T-helper 1 cell (primary cell): ENCODE results near the gene GSX2.
"Not testable (repeated sequence)": the region's sequence is repeated elsewhere in the genome, so short reads cannot be mapped to it uniquely, and the experiment has no call there.

ENCODE experiments used
- DNase-seq, 5 donors: peaks; one replicate each; pipeline ENCODE4 v3.0.0-alpha.2; 2012 to 2020
- total RNA-seq, 4 donors: gene quantifications; one replicate each; lab custom pipeline; 2026; lab: John Stamatoyannopoulos, UW

Gene GSX2
- 0 reads per million in 4 donors for total RNA-seq

DNA sequence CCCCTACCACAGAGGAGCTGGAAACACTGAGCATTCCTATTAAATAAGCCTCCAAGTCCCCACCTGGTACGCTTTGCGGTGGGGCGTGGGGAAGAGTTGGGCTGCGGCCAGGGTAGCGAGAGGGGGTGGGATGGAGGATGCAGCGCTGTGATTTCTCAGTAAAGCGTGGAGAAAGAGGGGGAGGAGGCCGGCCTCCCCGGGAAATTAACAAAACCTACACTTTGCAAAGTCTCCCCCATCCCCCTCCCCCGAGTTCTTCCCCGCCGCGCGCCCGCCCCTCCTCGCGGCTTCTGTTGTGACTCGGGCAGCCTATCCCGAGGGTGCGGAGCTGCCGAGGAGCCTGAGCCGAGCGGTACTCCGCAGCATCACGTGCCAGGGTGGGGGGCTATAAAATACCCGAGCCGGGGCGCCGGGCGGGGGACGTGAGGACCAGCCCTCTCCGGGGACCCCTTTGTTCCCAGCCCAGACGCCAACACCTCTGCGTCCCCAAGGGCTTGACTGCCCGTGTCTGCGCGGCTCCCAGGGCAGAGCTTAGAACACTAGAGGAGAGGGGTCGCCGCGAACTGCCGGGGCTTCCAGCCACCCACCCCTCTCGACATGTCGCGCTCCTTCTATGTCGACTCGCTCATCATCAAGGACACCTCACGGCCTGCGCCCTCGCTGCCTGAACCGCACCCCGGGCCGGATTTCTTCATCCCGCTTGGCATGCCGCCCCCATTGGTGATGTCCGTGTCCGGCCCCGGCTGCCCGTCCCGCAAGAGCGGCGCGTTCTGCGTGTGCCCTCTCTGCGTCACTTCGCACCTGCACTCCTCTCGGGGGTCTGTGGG is at the start of gene GSX2:
Gene GSX2 (plus strand): TSS at position 416 of the 827 bp plus-strand sequence. CDS start 182 bp downstream, at position 598.
- DNase-seq = no peak

DNA sequence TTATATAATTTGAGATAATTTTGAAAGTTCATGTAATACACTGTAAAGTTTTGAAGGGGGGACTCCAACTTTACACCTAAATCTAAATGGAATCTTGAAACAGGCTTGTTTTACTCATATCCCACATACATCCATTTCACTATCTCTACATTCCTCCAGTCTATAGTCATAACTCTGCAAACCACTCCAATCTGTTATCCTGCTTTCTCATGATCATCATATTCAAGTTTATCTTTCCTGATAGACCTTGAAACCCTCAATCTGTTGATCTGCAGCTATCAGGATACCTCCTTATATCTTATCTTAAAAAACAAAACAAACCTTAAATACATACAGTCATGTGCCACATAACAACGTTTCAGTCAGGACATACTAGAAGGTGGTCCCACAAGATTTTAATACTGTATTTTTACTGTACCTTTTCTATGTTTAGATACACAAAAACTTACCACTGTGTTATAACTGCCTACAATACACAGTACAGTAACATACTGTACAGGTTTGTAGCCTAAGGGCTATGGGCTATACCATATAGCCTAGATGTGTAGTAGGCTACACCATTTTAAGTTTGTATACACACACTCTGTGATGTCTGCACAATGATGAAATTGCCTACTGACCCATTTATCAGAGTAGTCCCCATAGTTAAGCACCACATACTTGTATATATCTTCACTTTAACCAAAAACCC is 49.6 kb upstream of the GSX2 start:
- no peak for DNase-seq

DNA sequence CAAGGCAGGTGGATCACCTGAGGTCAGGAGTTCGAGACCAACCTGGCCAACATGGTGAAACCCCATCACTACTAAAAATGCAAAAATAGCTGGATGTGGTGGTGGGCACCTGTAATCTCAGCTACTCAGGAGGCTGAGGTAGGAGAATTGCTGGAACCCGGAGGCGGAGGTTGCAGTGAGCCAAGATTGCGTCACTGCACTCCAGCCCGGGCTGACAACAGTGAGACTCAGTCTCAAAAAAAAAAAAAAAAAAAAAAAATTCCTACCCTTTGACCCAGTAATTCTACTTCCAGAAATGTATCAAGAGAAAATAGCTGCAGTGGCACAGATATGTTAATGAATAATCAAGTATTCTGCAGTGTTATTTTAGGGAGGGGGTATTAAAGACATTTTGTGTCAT is 46.6 kb upstream of the GSX2 start:
- not testable (repeated sequence) for DNase-seq

DNA sequence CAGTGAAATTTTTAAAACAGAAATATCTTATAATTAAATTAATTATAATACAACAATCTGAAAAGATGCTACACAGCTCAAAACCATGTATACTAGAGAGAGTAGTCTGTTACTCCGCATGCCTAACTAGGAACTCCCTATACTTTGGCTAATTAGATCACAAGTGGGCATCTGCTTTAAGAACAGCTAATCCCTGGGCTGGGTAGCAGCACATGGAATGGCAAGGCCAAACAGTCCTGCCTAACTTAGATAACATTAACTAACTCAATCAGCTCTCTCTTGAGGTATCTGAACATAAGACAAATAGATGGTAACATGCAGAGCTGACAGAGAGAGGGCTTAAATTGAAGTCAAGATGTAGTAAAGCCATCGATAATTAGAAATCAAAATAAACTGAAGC is 45.5 kb upstream of the GSX2 start:
- no peak for DNase-seq

DNA sequence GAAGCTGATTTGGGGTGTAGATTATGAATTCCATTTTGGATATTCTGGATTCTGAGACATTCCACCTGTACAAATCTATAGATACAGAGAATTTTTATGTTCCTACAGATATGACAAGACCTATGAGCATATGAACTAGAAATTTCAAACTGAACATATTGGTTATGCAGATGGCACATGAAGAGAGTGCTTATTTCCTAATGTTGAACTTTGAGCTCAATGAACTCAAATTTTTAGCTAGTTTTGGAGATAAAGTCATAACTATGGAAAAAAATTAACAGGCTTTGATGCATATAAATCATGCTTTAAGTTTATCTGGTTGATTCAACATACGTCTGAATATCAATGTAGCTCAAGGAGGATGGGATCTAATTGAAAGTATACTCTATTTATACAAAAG is 44.5 kb upstream of the GSX2 start:
- no peak for DNase-seq

DNA sequence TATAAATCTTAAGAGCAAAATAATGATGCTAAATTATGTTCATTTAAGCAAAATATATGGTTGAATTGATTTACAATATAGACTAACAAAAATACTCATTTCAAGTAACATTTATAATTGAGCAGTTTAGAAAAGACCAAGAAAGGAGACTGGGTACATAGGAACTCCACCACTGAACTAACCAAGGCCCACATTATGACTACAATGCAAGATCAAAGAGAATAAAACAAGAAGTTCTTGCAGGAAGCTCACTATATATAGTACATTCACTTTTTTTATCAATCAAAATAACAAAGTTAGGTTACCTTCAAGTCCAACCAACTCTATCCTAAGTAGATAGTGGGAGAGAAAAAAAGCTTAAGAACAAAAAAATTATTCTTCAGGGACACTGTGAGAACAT is 43.6 kb upstream of the GSX2 start:
- no peak for DNase-seq

DNA sequence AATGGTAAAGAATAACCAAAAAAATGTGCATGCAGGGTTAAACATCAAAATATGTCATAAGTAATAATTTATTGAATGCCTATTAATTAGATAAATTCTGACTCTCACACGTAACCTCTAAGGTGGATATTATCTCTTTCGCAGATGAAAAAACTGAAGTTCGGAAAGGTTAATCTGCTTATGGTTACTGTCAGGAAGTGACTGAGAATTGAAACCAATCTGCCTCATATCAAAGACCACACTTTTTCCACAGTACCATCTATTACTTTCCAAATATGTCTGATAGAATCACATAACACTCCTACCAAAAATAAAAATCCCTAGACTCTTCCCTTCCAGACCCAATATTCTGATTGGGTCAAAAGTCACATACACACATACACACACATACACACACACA is 41.8 kb upstream of the GSX2 start:
- peak in 1 of 5 donors; percentile 12 for DNase-seq

DNA sequence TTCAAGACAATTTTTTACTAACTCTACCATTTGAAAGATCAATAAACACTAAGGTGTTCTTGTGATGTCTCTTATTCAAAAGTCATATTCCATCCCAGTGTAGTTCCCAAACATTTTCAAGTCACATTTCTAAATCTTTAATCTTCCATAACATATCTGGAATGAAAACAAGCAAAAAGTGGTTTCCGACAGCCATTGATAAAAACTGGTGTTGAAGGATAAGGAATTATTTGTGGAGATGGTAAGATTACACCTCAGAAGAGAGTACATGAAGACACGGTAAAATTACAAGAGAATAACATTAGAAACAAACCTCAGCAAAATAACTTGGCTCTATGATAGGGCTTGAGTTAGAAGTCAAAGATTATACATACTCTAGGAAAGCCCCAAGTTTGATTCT is 39.8 kb upstream of the GSX2 start:
- DNase-seq = no peak

DNA sequence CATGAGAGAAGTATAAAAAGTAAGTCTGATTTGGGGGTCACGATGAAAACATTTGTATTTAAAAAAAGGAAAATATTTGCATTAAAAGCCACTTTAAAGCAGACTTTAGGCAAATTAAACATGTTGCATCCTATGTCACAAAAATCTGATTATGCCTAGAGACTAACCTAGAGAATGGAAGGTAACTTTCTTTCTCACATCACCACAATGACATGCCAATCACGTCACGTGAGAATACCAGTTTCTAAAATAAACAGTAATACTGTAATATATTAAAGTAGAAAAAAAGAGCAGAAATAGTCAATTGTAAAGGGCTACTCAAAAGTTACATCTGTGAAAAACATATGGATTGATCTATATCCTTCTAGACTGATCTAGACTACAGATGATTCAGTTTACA is 38.9 kb upstream of the GSX2 start:
- no peak for DNase-seq

DNA sequence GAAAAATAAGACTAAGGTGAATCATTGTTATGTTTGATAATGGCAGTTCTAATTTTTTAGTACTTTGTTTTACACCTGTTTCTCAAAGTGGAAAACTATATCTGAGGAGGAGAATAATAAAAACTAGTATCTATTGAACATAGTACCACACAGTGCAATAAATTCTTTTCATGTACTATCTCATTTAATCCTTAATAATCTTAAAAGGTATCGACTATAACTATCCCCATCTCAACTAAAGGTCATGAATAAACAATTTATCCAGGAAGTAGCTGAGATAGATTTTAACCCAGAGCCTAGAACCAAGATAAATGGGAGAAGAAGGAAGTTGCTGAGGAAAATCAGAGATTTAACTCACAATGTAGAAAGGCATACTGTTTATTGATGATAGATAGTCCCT is 38.1 kb upstream of the GSX2 start:
- no peak for DNase-seq

DNA sequence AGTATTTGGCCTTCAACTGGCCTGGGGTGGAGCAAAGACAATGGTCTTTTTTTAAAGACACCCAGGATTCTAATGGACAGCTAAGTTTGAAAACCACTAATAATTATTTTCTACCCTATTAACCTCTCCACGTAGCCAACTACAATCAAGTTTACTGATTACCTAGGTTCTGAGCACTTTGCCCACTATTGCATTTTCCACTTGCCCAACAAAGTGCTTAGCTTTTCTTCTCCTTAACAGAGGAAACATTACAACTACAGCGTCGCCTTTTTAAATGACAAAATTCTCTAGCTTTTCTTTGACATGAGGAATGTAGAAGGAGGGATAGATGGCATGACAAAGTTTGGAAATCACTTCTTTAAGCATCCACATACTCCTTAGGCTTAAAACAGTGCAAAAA is 37.6 kb upstream of the GSX2 start:
- DNase-seq = no peak

DNA sequence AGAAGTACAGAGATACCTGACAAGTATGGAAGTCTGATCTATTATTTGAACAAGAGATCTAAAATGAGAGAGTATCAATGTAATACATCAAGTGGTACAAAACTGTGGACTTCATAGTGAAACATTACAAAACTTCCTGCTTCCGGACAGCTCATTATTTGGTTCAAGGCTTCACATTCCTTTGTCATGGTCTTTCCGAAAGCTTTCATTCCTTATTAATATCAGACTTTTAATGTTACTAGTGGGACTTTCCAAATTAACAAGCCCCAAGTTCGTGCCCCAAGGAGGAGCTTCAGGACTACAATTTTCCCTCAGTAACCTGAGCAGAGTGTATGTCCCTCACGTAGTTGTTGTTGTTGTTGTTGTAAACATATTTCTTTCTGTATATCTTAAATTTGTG is 36.7 kb upstream of the GSX2 start:
- peak in 1 of 5 donors; percentile 10 for DNase-seq

DNA sequence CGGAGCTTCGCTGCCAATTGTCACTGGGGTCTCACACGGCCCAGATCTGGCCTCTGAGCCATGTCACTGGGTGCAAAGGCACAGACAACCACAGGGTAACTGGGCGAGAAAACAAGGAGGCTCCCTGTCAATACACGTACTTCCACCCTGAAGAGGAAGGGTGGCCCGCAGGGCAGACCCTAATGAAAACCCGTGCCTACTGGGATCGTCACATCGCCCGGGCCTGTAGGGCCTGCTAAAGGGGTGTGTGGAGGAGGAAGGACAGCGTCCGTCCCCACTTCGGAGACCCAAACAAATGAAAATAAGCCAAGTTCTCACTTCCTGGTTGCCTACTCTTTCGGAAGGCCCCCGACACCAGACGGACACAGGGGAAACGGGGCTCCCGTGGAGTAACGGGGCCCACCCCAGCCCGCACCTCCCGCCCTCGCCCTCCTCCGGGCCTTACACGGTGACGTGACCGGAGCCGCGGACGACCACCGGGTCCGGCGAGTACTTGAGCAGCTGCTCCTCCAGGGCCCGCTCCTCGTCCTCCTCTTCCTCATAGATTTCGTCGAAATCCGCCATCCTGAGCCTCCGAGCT is 36.1 kb upstream of the GSX2 start:
- peak in 3 of 5 donors; percentile 17 to 31 (median 30) for DNase-seq

DNA sequence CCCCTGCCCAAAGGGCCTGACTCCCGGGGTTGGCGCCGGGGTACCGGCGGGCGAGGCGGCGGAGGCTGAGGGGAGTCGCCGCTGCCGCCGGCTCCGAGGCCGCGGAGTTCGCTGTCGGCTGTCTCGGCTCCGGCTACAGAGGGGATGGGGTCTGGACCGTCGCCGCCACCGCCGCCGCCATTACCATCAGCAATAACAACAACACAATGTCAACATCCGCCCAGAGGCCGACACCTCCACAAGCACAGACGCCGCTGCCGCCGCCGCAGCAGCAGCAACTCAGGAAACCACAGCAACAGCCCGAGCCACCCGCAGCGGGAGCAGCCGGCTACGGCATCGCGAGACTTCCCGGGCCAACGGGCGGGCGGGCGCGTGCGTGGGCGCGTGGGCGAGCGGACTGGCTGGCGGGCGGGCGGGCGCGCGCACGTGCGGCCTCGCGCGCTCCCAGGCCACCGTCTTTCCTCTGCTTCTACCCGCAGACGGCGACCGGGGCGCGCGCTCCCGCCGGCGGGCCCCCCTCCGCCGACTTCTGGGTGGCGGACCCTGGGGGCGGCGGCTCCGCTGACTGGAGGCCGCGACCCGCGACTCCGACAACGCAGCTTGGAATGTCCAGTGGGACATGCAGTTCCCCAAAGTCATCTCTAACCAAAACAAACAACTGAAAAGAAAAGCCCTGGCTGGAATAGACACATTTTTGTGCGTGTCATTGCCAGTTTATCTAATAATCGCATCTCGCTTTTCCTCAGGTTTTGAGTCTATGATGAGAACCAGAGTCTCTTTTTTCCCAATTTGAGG is 35.4 kb upstream of the GSX2 start, which contains the start of gene CHIC2:
Gene CHIC2 (minus strand): TSS at position 289 of the 795 bp plus-strand sequence. CDS start 305 bp downstream, outside the sequence.
- peak; percentile 93 to 98 (median 95) for DNase-seq

DNA sequence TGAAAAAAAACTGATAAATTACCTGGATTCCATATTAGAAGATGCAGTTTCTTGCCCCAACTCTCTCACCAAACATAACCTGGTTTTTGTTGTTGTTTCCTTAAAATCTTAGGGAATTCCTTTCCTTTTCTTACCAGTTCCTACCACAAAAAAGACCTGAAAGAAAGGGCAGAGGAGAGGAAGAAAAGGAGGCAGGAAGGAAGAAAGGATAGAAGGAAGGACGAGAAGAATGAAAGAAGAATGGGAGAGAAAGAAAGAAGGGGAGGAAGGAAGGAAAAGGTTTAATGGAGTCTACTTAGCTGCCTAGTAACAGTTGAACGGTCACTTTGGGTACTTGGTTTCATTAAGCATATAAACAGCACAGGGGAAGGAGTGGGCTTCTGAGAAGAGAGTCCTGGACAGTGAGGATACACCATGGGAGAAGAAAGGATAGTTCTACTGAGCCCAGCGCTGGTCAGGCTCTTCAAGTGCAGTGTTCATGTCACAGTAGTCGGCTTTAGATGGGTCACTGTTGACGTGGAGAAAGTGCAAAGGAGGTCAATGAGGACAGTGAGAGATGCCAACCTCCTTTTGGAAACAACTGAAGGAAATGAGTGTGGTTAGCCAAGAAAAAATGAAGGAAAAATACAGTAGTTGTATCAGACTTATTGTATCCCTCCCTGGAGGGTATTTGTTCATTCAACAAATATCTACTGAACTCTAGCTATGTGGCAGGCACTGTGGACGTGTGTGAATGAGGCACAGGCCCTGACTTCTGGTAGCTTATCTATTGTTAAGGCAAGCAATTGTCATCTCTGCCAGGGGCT is 34.5 kb upstream of the GSX2 start:
- DNase-seq = no peak

DNA sequence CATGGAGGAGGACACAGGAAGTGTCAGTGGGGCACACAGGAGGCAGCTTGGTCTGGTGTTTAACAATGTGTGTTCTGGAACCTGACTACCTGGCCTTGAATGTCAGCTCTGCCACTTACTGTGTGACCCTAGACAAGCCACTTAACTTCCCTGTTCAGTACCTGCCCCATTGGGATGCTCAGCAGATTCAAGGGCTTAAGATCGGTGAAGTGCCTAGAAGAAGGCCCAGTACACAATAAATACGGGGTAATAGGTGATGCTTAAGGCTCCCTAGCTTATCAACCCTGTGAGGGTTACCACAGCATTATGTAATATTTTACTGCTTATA is 33.9 kb upstream of the GSX2 start:
- no peak for DNase-seq

DNA sequence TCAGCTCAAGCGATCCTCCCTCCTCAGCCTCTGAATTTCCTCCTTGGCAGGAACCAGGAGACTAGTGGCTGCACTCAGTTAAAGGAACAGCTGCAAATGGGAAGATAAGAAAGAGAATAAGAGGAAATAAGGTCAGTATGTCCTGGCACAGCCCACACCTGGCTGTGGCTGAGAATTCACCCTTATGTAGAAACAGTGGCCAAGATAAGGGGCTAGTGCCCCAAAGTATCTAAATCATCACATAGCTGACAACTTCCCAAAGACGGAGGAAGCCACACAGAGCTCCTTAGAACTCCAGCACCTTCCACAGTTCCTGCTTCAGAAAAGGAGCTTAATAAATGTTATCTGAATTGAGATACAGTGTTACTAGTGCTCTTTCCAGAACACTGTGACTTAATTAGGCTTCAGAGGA is 33.2 kb upstream of the GSX2 start:
- no peak for DNase-seq

DNA sequence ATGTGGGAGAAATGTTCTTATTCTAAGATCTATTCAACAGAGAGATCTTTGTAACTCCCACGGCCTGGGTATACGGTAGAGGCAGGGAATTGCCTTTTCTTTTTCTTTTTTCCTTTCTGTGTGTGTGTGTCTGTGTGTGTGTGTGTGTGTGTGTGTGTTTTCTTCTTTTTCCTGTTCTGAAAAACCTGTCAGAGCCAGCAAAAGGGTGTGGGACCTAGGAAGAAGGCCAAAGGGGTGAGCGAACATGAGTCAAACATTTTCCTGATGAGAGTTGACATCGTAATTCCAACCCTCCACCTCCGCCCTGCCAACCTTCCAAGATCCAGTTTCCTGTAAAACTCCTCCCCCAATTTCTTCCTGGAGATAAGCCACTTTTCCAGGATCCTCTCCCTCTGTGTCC is 32.8 kb upstream of the GSX2 start:
- no peak for DNase-seq

DNA sequence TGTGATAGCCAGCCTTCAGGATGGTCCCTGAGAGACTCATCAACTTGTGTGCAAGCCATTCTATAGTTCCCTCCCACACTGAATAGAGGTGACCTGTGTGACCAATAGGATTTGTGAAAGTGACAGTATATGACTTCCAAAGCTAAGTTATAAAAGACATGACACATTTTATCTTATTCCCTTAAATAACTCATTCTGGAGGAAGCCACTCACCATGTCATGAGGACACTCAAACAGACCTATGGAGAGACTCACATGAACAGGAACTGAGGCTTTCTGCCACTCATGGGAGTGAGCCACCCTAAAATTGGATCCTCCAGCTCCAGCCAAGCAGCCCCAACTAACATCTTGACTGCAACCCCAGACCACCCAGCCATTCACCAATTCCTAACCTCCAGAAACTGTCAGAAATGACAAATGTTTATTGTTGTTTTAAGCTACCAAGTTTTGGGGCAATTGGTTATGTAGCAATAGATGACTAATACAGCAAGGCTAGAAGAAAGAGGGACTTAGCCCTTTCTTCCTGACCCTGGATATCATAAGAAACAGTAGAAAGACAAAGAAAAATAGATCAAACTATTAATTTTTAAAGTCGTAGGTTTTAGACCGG is 26.6 kb upstream of the GSX2 start:
- no peak for DNase-seq

DNA sequence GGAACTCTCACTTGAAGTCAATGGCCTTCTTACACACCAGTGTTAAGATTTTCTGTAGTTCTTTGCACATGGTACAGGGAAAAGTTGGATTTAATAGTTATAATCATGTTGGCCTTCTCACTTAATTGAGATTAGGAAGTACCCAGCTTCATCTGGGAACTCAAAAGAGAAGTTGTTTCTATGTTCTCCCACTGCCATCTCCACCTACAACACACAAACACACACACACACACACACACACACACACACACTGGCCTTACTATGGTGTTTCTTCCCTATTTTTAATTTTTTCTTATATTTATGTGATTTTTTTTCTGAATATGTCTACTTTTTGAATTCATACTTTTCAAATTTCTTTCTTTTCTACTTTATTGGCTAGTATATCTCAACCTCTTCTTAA is 25.6 kb upstream of the GSX2 start:
- no peak for DNase-seq

DNA sequence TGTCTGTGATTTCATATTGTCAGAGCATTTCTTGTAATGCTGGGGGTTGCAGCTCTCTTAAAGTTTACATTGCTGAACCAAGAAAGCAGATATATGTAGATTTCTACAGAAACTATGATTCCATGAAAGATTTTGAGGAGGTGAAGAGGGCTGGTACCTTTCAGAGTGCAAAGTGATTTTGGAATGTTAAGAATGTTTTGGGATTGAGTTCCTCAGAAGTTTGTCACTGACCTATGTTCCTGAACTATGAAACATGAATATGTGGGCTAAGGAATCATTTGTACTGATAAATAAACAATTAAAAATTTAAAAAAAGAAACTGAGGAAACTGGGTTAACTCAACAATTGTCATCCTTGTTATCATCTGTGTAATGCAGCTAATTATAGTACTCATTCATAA is 23.3 kb upstream of the GSX2 start:
- DNase-seq = no peak

DNA sequence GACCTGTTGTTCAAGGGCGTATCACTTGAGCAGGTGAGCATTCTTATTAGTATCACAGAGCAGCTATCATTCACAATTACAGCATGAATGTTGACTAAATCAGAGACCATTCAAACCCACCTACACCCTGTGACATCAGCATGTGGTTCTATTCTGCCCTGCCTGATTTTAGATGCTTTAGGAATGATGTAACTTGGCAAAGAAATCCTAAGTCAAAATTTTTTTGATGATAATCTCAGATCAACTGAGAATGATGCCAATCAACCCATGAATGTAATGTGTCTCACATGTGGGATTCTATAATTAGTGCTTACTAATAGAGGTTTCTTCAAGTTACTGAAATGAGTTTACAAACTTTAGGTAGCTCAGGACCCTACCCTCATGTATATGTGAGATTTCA is 22.2 kb upstream of the GSX2 start:
- no peak for DNase-seq
